Forelimb muscle (tissue), 1 donor: ENCODE results near the gene MMP12. TPM values are rescaled to one million over a fixed set of nuclear protein-coding genes. Genes with fewer than 3 reads are reported as not detected.
A peak's percentile ranks its signal among the peaks of the same experiment; 100 is the strongest.
"Not testable (repeated sequence)": the region's sequence is repeated elsewhere in the genome, so short reads cannot be mapped to it uniquely, and the experiment has no call there.

Experiments used
- DNase-seq: peaks from one replicate; pipeline ENCODE4 v3.0.0-alpha.2; 2013; ENCODE audit warnings: low read depth
- polyA plus RNA-seq: library from polyadenylated mRNA; unstranded; fragments of 120-200 nt; gene quantifications from one replicate; pipeline ENCODE4 v1.2.1, GENCODE V29; 2013; ENCODE audit not compliant: insufficient read length

MMP12 gene
- polyA plus RNA-seq: not detected

DNA sequence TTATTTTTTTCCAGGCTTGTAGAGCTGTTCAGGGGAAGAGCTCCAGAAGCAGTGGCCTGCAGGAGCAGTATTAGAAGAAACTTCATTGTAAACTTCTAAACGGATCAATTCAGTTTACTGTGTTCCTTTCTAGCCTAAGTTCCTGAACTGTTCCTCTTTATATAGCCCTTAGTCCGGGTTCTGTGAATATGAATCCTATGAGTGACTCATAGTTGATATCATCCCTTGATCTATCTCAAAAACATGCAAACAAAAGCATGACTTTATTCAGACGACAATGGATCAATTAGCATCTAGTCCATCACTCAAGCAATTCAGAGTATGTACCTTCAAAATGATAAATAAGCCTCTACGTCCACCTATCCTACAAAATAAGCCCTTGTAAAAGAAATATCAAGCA, at the start of gene MMP12:
TSS of gene MMP12 (minus strand) at position 131 of the 400 bp plus-strand sequence. CDS start at position 86, 45 bp downstream.
- DNase-seq: no peak

DNA sequence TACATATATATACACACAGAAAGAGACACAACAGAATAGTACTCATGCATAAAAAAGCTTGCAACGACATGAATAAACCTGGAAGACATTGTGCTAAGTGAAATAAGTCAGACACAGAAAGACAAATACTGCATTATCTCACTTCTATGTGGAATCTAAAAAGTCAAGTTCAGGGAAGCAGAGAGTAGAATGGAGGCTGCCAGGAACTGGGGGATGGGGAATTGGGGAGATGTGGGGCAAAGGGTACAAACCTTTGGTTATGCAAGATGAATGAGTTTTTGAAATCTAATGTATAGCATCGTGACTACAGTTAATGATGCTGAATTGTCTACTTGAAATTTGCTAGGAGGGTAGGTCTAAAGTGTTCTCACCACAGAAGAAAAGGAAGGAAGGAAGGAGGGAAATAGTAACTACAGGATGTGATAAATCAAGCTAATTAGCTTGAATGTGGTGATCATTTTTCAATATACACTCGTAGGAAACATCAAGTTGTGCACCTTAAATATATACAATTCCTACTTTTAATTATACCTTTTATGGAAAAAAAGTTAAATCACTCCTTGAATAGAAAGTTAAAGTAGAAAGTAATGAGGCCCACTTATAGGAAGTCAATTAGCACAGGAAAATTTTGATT, 46.9 kb upstream of the MMP12 start:
- no peak for DNase-seq

DNA sequence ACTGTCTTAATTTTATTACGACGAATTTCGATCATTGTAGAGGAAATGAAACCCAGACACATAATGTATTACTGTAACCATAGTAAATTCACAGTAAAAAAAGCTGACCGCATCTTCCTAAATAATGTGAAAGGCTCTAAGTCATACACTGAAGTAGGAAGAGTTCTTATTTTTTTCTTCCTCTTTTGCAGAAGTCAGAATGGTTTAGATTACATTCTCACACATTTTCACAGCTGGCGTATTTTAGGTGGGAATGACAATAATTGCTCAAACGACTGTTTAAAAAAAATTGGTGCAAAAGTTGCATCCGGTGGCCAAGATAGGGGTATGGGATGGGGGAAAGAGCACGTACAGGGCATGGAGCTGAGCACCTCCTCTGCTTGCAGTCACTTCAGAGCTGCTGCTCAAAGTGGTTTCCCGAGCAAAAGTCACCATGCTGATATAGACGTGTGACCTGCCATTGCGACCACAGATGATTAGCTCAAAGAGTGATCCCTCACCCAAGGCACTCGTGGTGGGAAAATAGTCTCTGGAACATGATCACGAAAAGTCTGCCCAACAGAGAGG, 45.4 kb upstream of the MMP12 start:
- DNase-seq: no peak

DNA sequence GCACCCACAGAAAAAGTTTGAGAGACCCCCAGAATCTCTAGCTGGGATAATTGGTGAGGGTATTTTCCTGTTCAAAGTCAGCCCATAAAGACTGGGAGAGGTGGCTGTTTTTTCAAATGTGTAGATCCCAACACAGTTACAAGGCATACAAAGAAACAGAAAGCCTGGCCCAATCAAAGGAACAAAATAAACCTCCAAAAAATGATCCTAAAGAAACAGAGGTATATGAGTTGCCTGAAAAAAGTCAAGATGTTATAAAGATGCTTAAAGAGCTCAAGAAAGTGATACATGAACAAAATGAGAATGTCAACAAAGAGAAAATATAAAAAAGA, 40.2 kb upstream of the MMP12 start:
- no peak for DNase-seq

DNA sequence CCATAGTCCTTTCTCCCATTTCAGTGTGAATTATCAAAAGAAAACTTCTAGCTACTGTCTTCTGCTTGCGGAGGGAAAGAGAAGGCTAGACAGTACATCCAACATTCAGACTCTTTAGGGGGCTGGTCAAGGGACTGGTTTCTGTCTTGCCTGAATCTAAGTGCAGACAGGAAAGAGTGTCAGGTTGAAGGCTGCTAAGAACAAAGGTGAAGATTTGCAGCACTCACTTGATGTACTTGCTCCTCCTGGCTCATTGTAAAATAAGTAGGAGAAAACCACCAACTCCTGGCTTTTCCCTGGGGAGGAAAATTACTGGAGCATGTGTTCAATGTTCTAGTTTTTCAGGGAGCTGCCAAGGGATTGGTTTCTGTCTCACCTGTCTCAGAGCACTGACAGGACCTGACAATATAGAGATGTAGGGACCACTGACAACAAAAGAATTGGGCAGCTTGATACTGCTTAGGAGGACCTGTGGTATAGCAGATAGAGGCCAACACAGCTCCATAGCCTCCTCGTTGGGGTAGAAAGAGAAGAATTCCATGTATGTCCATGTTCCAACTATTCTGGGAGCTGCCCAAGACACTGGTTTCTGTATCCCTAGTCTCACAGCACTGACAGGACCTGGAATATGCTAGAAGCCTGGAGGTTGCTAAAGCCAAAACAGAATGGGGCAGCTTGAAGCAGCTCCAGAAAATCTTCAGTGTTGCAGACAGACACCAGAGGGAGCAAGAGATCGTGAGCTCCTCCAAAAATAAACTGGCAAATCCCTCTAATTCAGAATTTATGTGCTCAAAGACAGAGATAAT, 39.7 kb upstream of the MMP12 start:
- peak; percentile 2 for DNase-seq

DNA sequence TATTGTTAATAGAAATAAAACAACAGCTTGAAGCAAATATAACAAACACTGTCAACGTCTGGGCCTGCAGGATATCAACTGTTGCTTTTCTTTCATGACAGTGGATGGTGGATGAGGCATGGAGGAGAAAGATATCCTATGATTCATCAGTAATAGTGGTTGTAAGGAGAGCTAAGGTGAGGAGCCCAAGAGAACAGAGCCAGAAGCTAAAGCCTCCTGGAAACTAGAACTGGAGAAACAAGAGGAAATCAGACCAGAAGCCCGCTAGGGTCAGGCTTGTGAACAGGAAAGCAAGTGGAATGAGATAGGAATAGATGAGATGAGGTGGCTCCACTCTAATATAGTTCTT, 37.7 kb upstream of the MMP12 start:
- DNase-seq: no peak

DNA sequence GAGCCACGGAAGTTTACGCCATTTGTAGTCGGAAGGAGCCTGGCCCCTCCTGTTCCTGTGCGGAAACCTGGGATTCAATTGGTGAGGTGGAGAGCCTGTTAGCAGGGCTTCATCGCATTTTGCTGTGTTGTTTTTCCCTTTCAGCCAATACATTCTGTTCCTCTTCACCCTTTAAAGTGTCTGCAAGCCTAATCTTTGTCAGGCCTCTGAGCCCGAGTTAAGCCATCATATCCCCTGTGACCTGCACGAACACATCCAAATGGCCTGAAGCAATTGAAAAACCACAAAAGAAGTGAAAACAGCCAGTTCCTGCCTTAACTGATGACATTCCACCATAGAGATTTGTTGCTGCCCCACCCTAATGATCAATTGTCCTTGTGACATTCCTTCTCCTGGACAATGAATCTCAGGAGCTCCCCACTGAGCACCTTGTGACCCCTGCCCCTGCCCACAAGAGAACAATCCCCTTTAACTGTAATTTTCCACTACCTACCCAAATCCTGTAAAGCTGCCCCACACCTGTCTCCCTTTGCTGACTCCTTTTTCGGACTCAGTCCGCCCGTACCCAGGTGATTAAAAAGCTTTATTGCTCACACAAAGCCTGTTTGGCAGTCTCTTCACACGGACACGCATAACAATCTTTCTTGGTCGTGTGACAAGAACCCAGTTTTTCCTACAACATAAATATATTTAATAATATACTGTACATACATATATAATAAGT, 37.1 kb upstream of the MMP12 start:
- DNase-seq: no peak

DNA sequence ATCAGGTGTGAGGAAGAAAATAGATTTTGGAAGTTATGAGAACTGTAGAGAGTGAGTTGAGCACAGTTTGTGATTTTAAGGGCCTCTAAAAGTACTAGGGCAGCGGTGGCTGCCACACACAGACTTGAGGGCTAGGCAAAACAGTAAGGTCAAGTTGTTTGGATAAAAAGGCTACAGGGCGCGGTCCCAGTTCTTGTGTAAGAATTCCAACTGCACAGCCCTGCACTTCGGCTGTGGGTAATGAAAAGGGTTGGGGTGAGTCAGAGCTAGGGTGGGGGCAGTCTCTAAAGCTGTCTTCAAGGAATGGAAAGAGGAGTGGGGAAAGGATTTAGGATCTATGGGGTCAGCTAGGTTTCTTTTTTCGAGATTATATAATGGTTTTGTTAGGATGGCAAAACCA, 31.1 kb upstream of the MMP12 start:
- DNase-seq: not testable (repeated sequence)

DNA sequence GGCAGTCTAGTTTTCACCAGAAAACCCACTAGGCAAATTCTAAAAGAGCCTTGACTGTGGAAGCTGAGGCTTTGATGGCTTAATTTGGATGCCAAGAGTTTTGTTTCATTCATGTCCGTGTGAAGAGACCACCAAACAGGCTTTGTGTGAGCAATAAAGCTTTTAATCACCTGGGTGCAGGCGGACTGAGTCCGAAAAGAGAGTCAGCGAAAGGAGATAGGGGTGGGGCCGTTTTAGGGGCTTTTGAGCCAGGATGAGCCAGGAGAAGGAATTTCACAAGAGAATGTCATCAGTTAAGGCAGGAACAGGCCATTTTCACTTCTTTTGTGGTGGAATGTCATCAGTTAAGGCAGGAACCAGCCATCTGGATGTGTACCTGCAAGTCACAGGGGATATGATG, 29.1 kb upstream of the MMP12 start:
- DNase-seq: not testable (repeated sequence)

DNA sequence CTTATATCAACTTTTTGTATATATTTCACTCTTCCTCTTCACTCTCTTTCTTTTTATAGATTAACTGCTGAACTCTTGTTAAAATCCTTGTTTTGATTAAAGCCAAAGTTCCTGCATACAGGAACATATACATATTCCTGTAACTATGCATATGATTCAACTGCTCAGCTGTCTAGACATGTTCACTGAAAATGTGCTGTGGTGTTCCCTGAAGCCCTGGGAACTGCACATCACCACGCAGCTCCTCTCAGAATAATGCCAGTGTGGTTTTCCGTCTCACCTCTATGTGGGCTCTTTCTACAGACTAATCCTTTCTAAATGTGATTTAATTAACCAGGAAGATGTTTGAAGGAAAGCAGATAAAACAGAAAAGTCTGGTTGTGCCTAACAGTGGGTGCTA, 25.6 kb upstream of the MMP12 start:
- DNase-seq: no peak

DNA sequence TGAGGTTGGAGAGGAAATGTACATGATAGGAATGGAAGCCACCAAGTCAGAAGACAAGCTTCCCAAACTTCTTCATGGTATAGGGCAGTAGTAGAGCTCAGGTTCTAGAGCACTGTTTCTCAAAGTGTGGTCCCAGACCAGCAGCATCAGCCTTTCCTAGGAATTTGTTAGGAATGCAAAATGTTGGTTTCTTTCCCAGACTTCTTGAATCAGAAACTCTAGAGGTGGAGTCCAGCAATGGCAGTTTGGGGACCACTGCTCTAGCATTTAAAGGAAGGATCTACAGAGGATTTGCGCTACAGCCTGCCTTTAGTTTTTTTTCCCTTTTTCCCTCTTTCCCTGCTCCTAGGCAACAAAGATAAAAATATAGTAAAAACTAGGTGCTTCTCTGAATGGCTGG, 17.0 kb upstream of the MMP12 start:
- peak; percentile 8 for DNase-seq

DNA sequence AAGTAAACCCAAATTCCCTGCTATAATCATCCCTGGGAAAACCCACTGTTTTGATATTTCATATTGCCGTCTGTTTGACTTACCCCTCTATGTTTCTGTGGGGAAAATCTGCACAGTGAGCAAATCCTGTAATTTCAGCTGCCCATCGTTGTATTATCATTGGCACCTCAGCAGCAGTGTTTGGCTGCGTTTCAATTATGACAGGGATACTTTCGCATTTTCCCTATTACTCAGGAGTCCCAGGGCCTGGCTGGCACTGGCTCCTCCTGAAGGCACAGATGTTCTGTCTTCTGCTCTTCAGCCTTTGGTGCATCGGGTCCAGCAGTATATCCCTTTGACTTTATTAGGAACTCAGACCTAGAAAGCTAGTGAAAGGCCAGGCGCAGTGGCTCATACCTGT, 12.2 kb upstream of the MMP12 start:
- no peak for DNase-seq

DNA sequence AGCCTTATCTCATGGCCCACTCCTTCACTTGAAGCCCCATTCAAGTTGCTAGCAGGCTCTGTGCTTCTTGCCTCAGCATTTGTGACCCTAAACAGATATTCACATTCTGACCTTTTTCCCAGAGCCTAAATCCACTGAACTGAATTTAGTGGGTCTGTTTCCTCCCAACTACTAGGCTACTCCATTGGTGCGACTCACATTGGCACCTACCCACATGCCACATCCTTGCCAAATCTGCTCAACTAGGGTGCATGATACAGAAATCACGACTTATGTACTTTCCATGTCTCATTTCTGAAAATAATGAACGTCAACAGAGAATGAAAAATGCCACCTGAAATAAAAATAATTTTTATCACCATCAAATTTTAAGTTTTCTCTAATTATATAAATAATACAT, 8.4 kb upstream of the MMP12 start:
- DNase-seq: no peak

DNA sequence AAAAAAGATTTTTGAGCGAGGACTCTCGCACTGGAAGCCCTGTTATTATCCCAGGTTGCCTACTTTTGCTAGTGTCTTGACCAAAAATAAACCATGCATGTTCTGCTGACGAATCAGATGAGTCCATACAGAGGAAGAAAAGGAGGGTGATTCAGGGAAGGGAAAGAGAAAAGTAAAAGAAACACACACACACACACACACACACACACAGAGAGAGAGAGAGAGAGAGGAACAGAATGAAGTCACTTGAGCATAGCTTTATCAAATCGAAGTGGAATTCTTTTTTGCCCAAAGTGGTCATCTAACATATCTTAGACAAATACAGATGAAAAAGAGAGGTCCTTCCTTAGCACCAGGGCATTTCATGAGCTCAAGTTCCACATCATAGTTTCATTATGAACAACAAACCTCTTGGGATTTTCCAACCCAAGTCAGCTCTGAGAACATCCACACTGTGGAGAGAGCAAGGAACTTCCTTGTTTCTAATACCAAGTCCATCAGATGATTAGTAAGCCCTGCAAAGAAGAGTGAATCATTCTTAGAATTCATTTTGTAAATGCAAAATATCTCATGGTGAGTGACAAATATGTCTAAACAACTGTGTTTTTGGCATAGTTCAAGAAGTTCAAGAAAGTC, 7.7 kb upstream of the MMP12 start:
- no peak for DNase-seq

DNA sequence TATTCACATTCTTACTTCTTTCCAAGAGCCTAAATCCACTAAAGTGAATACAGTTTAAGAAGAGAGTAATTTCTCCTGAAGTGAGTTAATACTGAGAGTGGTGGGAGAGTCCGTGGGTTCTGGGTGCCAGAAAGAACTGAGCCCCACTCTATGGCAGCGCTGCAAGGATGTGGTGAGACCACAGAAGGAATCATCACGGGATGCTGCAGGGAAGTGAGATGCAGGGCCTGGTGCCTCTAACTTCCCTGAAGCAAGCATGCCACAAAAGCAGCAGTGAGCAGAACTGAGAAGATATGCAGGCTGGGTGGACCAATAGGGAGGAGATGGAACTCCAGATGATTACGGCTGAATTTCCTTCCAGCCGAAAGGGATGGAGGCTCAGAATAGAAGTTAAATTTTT, 5.0 kb upstream of the MMP12 start:
- no peak for DNase-seq

DNA sequence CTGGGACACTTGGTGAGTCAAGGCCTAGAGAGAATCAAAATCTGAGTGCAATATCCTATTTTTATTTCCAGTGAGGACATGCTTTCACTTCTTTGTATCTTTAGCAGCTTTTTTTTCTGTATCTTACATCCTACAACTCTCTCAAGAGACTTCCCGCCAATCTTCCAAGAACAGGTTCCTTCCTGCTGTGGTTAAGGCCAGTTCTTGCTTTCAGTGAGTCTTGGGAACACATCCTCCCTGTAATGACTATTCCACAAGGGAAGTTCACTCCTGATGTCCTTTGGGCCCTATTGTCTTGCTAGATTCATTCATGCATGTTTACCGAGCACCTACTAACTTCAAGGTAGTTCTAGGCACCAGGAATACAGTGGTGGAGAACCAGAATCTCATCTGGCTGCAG, 3.8 kb upstream of the MMP12 start:
- no peak for DNase-seq

DNA sequence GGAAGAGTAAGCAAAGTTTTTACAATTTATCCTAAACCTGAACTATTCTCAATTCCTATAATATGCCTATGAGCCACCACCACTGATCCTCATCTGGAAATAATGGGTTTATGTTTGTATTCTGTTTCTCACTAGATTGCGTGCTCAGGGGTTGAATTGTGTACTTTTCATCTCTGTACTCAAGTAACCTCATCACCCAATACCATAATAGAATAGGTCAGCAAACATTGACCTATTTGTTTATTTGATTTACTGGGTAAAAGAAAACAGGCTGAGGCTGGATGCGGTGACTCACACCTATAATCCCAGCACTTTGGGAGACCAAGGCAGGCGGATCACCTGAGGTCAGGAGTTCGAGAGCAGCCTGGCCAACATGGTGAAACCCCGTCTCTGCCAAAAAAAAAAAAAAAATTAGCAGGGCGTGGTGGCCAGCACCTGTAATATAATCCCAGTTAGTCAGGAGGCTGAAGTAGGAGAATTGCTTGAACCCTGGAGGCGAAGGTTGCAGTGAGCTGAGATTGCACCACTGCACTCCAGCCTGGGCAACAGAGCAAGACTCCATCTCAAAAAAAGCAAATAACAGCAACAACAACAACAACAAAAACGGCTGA, 5.3 kb downstream of the MMP12 start:
- DNase-seq: not testable (repeated sequence)

DNA sequence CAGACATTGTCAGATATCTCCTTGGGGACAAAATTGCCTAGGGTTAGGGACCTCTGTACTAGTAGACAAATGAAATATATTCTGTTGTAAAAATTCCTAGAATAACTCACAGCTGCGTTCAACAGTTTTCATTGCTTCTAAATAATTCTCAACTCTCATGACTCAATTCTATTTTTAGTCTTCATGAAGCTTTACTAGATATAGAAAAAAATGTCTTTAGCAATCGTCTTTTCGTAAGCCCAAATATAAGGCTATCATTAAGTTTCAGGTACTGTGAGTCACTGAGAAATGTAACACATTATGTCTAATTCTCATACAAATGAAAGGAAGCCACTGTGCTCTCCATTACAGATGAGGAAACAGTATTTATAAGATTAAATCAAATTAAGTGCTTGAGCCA, 6.4 kb downstream of the MMP12 start:
- DNase-seq: no peak

DNA sequence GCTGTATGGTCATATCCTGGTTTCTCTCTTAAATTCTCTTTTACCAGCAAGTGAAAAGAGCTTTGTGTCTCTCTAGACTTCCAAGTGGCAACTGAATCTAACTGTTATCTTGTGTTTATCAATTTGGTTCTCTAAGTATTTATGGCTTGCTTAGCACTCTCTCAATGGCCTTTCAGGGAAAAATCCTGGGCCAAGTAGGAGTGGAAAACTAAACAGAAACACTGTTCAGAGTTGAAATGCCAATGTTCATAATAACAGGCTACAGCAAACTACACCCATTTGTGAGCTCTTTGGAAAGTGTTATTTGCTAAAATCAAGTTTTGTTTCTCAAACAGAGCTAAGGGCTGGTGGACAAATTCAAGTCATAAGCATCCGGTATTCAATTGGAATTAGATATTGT, 10.1 kb downstream of the MMP12 start:
- DNase-seq: no peak

DNA sequence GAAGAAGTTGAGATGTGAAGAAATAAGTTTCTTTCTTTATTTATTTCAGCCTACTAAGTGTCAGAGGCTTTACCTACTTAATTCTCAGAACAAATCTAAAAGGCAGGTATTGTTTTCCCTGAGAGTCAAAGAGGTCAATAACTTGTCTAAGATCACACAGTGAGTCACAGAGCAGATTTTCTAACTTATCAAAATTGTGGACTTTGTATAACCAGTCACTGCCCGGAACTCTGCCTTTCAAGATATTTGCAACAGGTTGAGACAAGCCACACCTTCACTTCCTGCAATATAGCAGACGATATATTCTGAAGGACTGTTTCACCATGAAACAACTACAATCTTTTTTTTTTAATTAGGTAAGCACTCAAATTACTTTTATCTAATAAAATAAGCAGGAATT, 20.8 kb downstream of the MMP12 start:
- no peak for DNase-seq

DNA sequence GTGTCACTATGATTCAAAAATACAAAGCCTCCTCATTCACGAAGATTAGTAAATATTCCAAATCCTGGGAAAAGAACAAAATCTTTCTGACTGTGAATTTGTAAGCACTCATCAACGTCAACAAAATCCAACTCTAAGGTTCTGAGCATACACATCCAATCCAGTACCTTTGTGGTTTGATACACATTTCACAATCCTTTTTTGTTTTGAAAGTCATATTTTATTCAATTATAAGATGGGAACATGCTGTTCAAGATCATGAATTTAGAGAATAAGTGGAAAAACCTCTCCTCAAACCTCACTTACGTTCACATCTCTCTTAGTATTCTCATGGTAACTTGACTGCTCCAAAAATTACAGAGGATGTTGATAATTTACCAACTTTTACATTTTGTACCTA, 21.7 kb downstream of the MMP12 start:
- DNase-seq: no peak
